Suprapubic skin (tissue), 4 donors: Measurements from ENCODE around the gene CYB5RL. TPM values are rescaled to one million over a fixed set of nuclear protein-coding genes. Genes with fewer than 3 reads are reported as not detected.

ENCODE experiments used
- DNase-seq, 2 donors: peaks; one replicate each; pipeline ENCODE4 v3.0.0-alpha.2; 2019; ENCODE audit warnings: low spot score in 2 of 2
- H3K27ac ChIP-seq: fragments of 200-600 bp; sonication (generic); one replicate; pipeline ENCODE4 v1.5.1; 2019
- H3K27me3 ChIP-seq: fragments of 200-600 bp; sonication (generic); one replicate; pipeline ENCODE4 v1.5.1; 2019
- H3K36me3 ChIP-seq: fragments of 200-600 bp; sonication (generic); one replicate; pipeline ENCODE4 v1.5.1; 2019
- H3K4me1 ChIP-seq: fragments of 200-600 bp; sonication (generic); one replicate; pipeline ENCODE4 v1.5.1; 2019
- H3K4me3 ChIP-seq: fragments of 200-600 bp; sonication (generic); one replicate; pipeline ENCODE4 v1.5.1; 2019; ENCODE audit warnings: mild to moderate bottlenecking
- H3K9me3 ChIP-seq: fragments of 200-600 bp; sonication (generic); one replicate; pipeline ENCODE4 v1.5.1; 2019
- CTCF ChIP-seq, 2 donors: fragments of 200-600 bp in 1 of 2; fragments of 450-650 bp in 1 of 2; sonication (generic) in 1 of 2; IDR thresholded peaks; one replicate each; pipeline ENCODE4 v1.5.1; 2016 to 2019; ENCODE audit warnings: antibody characterized with exemption in 2 of 2, mild to moderate bottlenecking in 1 of 2, moderate library complexity in 1 of 2
- EP300 ChIP-seq: sonication (generic); formaldehyde crosslinking; IDR thresholded peaks from one replicate; pipeline ENCODE4 v1.6.1; 2017; ENCODE audit warnings: antibody characterized with exemption
- POLR2A ChIP-seq, 2 donors: fragments of 450-650 bp; IDR thresholded peaks; one replicate each; pipeline ENCODE4 v1.6.1; 2017; ENCODE audit warnings: antibody characterized with exemption in 2 of 2, mild to moderate bottlenecking in 2 of 2, moderate library complexity in 2 of 2
- POLR2AphosphoS5 ChIP-seq, 3 donors: sonication (generic); formaldehyde crosslinking; IDR thresholded peaks; one replicate each; pipeline ENCODE4 v1.6.1; 2017; ENCODE audit warnings: antibody characterized with exemption in 3 of 3
- WGBS: methylation state at CpG from one replicate; pipeline ENCODE4 v1.1.5; 2018; 5-methylcytosine and 5-hydroxymethylcytosine counted together
- total RNA-seq, 4 donors: library from RNA; depleted of rRNA; stranded (reverse); fragments of >200 nt; gene quantifications; one replicate each; pipeline ENCODE4 v1.1.0, GENCODE V29; 2016

Gene CYB5RL
- total RNA-seq, 4 donors from 2014 or later = 5.0 to 12.6 (median 5.4) TPM

- Histone ChIP-seq H3K27ac (no peak overlapping the region), H3K27me3 (no peaks in the 10 kb centered on the region), H3K9me3 (no peaks in the 10 kb centered on the region), H3K4me1 (peaks cover 7% of the 10 kb centered on the region), H3K4me3 (no peak overlapping the region), H3K36me3 (peaks cover 57% of the 10 kb centered on the region)
- no peak for DNase-seq
- 92% methylated on average over 7 of the region's 7 CpGs for WGBS
- TF ChIP-seq EP300 (no peak), POLR2AphosphoS5 (IDR thresholded peaks at IDR 0.05) (no peak), POLR2A (IDR thresholded peaks at IDR 0.05) (no peak), CTCF (IDR thresholded peaks at IDR 0.05) (no peak)
Observed at GRCh38 chr1:54244655-54245054, 44.8 kb upstream of the CYB5RL start.

- Histone ChIP-seq H3K36me3 (peaks cover 67% of the 10 kb centered on the region), H3K9me3 (no peaks in the 10 kb centered on the region), H3K27ac (no peak overlapping the region), H3K4me1 (no peaks in the 10 kb centered on the region), H3K4me3 (no peak overlapping the region), H3K27me3 (no peaks in the 10 kb centered on the region)
- TF ChIP-seq POLR2A (IDR thresholded peaks at IDR 0.05) = no peak
- TF ChIP-seq CTCF (IDR thresholded peaks at IDR 0.05) = no peak
- TF ChIP-seq POLR2AphosphoS5 (IDR thresholded peaks at IDR 0.05) = no peak
- TF ChIP-seq EP300 = no peak
- WGBS = 96% methylated on average over 13 of the region's 13 CpGs
- DNase-seq = no peak
Observed at GRCh38 chr1:54243022-54243421, 43.2 kb upstream of the CYB5RL start.

GRCh38 chr1:54241364-54241763 is 41.5 kb upstream of the CYB5RL start:
- Histone ChIP-seq H3K9me3 (no peaks in the 10 kb centered on the region), H3K4me3 (no peak overlapping the region), H3K27me3 (no peaks in the 10 kb centered on the region), H3K27ac (no peak overlapping the region), H3K36me3 (peaks cover 70% of the 10 kb centered on the region), H3K4me1 (no peaks in the 10 kb centered on the region)
- DNase-seq = no peak
- 78% methylated on average over 6 of the region's 6 CpGs for WGBS
- TF ChIP-seq POLR2AphosphoS5 (IDR thresholded peaks at IDR 0.05) (no peak), CTCF (IDR thresholded peaks at IDR 0.05) (no peak), EP300 (no peak), POLR2A (IDR thresholded peaks at IDR 0.05) (no peak)

GRCh38 chr1:54240741-54241335 is 41.0 kb upstream of the CYB5RL start:
- Histone ChIP-seq H3K36me3 (peaks cover 69% of the 10 kb centered on the region), H3K9me3 (no peaks in the 10 kb centered on the region), H3K27ac (no peak overlapping the region), H3K4me1 (no peaks in the 10 kb centered on the region), H3K4me3 (no peak overlapping the region), H3K27me3 (no peaks in the 10 kb centered on the region)
- DNase-seq = no peak
- TF ChIP-seq POLR2A (IDR thresholded peaks at IDR 0.05) = no peak
- TF ChIP-seq POLR2AphosphoS5 (IDR thresholded peaks at IDR 0.05) = no peak
- TF ChIP-seq CTCF (IDR thresholded peaks at IDR 0.05) = no peak
- no peak for TF ChIP-seq EP300
- 98% methylated on average over 10 of the region's 12 CpGs for WGBS

- TF ChIP-seq POLR2A (IDR thresholded peaks at IDR 0.05) = no peak
- TF ChIP-seq CTCF (IDR thresholded peaks at IDR 0.05) = no peak
- no peak for TF ChIP-seq POLR2AphosphoS5 (IDR thresholded peaks at IDR 0.05)
- no peak for TF ChIP-seq EP300
- 72% methylated on average over 8 of the region's 10 CpGs for WGBS
- DNase-seq = no peak
- Histone ChIP-seq H3K4me1 (no peaks in the 10 kb centered on the region), H3K36me3 (peaks cover 60% of the 10 kb centered on the region), H3K27me3 (no peaks in the 10 kb centered on the region), H3K27ac (no peak overlapping the region), H3K9me3 (no peaks in the 10 kb centered on the region), H3K4me3 (no peak overlapping the region)
Observed at GRCh38 chr1:54239631-54240031, 39.8 kb upstream of the CYB5RL start.
